GM23338 (cell line): ENCODE data around the gene CIAO3. TPM values are rescaled to one million over a fixed set of nuclear protein-coding genes. Genes with fewer than 3 reads are reported as not detected.

Experiments
- ATAC-seq: fragments of 200-7000 bp; cut with Tn5 transposase; 3 replicates; pipeline ENCODE4 v1.9.1; 2020
- DNase-seq: peaks from one replicate; pipeline ENCODE4 v3.0.0-alpha.2; 2015; ENCODE audit warnings: low spot score
- H2AFZ ChIP-seq: fragments of 200-600 bp; sonication (generic); 2 replicates; pipeline ENCODE4 v1.8.0; 2016; ENCODE audit warnings: antibody characterized with exemption, mild to moderate bottlenecking, moderate library complexity
- H3F3A ChIP-seq: fragments of 200-600 bp; sonication (generic); replicated peaks from 2 replicates; pipeline ENCODE4 v1.8.0; 2017; ENCODE audit warnings: antibody characterized with exemption, mixed run types, low read depth
- H3K27ac ChIP-seq: fragments of 200-600 bp; sonication (generic); 2 replicates; pipeline ENCODE4 v1.6.1; 2016; ENCODE audit warnings: low read depth
- H3K27me3 ChIP-seq: fragments of 200-600 bp; sonication (generic); 2 replicates; pipeline ENCODE4 v1.8.0; 2016; ENCODE audit warnings: mild to moderate bottlenecking, mixed run types, moderate library complexity; ENCODE audit not compliant: insufficient read depth
- H3K36me3 ChIP-seq: fragments of 200-600 bp; sonication (generic); 2 replicates; pipeline ENCODE4 v1.8.0; 2016; ENCODE audit warnings: mild to moderate bottlenecking; ENCODE audit not compliant: insufficient read depth
- H3K4me1 ChIP-seq: fragments of 200-600 bp; sonication (generic); 2 replicates; pipeline ENCODE4 v1.8.0; 2016; ENCODE audit warnings: mild to moderate bottlenecking, moderate library complexity; ENCODE audit not compliant: insufficient read depth
- H3K4me2 ChIP-seq: fragments of 200-600 bp; sonication (generic); 2 replicates; pipeline ENCODE4 v1.7.1; 2017; ENCODE audit warnings: mixed run types
- H3K4me3 ChIP-seq: fragments of 200-600 bp; sonication (generic); 2 replicates; pipeline ENCODE4 v1.6.1; 2016; ENCODE audit warnings: mixed run types
- H3K79me2 ChIP-seq: fragments of 200-600 bp; sonication (generic); replicated peaks from 2 replicates; pipeline ENCODE4 v1.8.0; 2017; ENCODE audit warnings: mild to moderate bottlenecking; ENCODE audit not compliant: insufficient read depth
- H3K9me2 ChIP-seq: fragments of 200-600 bp; sonication (generic); 2 replicates; pipeline ENCODE4 v1.8.0; 2017; ENCODE audit not compliant: insufficient read depth
- H4K20me1 ChIP-seq: fragments of 200-600 bp; sonication (generic); replicated peaks from 2 replicates; pipeline ENCODE4 v1.8.0; 2017; ENCODE audit warnings: mild to moderate bottlenecking; ENCODE audit not compliant: insufficient read depth
- H3K27ac Mint-ChIP-seq: 2 replicates; pipeline ENCODE4 v1.8.0; 2020; ENCODE audit warnings: inconsistent platforms, mild to moderate bottlenecking, moderate library complexity, mixed read lengths
- H3K27me3 Mint-ChIP-seq: 3 replicates; pipeline ENCODE4 v1.8.0; 2022; ENCODE audit warnings: low read depth, mild to moderate bottlenecking, moderate library complexity, mixed read lengths, inconsistent platforms; ENCODE audit not compliant: insufficient read depth, poor library complexity
- H3K36me3 Mint-ChIP-seq: 3 replicates; pipeline ENCODE4 v1.8.0; 2021; ENCODE audit warnings: low read depth, mild to moderate bottlenecking, inconsistent platforms, moderate library complexity, mixed read lengths
- H3K4me1 Mint-ChIP-seq: 3 replicates; pipeline ENCODE4 v1.8.0; 2020; ENCODE audit warnings: mild to moderate bottlenecking, inconsistent platforms, mixed read lengths
- H3K4me3 Mint-ChIP-seq: 3 replicates; pipeline ENCODE4 v1.8.0; 2021; ENCODE audit warnings: moderate library complexity, mild to moderate bottlenecking, inconsistent platforms, mixed read lengths
- H3K9me3 Mint-ChIP-seq: 3 replicates; pipeline ENCODE4 v1.8.0; 2020; ENCODE audit warnings: moderate library complexity, mild to moderate bottlenecking, inconsistent platforms, mixed read lengths
- CREB1 ChIP-seq: fragments of 250-450 bp; sonication (Bioruptor Pico); IDR thresholded peaks from 2 replicates; pipeline ENCODE4 v1.5.0; 2020; ENCODE audit warnings: low read depth, mild to moderate bottlenecking, moderate library complexity
- CTCF ChIP-seq, 2 experiments: fragments of 200-600 bp in 1 of 2; sonication (generic) in 1 of 2; conservative IDR thresholded peaks; 2 replicates each; pipeline versions ENCODE4 v1.5.1 to v1.6.1; 2016 to 2017; ENCODE audit warnings: antibody characterized with exemption in 2 of 2, low read depth in 2 of 2, mild to moderate bottlenecking in 2 of 2, moderate library complexity in 1 of 2
- ETS1 ChIP-seq: IDR thresholded peaks from 2 replicates; pipeline ENCODE4 v1.6.1; 2016; ENCODE audit warnings: antibody characterized with exemption
- EZH2phosphoT487 ChIP-seq: fragments of 200-600 bp; sonication (generic); IDR thresholded peaks from one replicate; pipeline ENCODE4 v1.8.1; 2018; ENCODE audit warnings: antibody characterized with exemption; ENCODE audit not compliant: unreplicated experiment
- POLR2AphosphoS5 ChIP-seq: IDR thresholded peaks from 2 replicates; pipeline ENCODE4 v1.6.1; 2016; ENCODE audit warnings: antibody characterized with exemption, low read depth
- REST ChIP-seq: IDR thresholded peaks from one replicate; pipeline ENCODE4 v1.6.1; 2018; ENCODE audit warnings: antibody characterized with exemption; ENCODE audit not compliant: unreplicated experiment
- STAT1 ChIP-seq: IDR thresholded peaks from one replicate; pipeline ENCODE4 v1.6.1; 2016; ENCODE audit warnings: antibody characterized with exemption; ENCODE audit not compliant: unreplicated experiment
- ZNF331 ChIP-seq: fragments of 250-450 bp; sonication (Bioruptor Pico); IDR thresholded peaks from 2 replicates; pipeline ENCODE4 v1.5.0; 2020; ENCODE audit warnings: low read depth, mild to moderate bottlenecking, moderate library complexity
- polyA plus RNA-seq: library from polyadenylated mRNA; unstranded; fragments of >200 nt; fragmentation: Nextera tagmentation; extraction: Ambion mirVana; gene quantifications from 2 replicates; pipeline ENCODE4 v1.2.1, GENCODE V29; 2016
- total RNA-seq: library from RNA; depleted of rRNA; stranded (reverse); fragments of >200 nt; shearing (Covaris generic); gene quantifications from 2 replicates; pipeline ENCODE4 v1.2.3, GENCODE V29; 2014

Gene CIAO3
- total and polyA plus RNA-seq, 2 experiments from 2014 or later, result 13.0 to 42.3 TPM

GRCh38 chr16:718389-718788 is 22.4 kb downstream of the CIAO3 start:
- Histone ChIP-seq H3F3A (no peaks in the 10 kb centered on the region), H4K20me1 (no peaks in the 10 kb centered on the region), H2AFZ (no peak overlapping the region), H3K4me1 (peaks cover 12% of the 10 kb centered on the region; the same call in 1 of the 2 replicates), H3K9me2 (no peaks in the 10 kb centered on the region), H3K27ac (no peak overlapping the region), H3K79me2 (no peaks in the 10 kb centered on the region), H3K36me3 (no peaks in the 10 kb centered on the region), H3K27me3 (peaks cover 39% of the 10 kb centered on the region), H3K4me3 (no peak overlapping the region), H3K4me2 (no peak overlapping the region)
- no peaks in the 10 kb centered on the region for H3K36me3 Mint-ChIP-seq
- ATAC-seq (no peak), DNase-seq (no peak)
- no peak overlapping the region for H3K4me3 Mint-ChIP-seq
- no peak overlapping the region for H3K27ac Mint-ChIP-seq
- H3K4me1 Mint-ChIP-seq, result peaks cover 13% of the 10 kb centered on the region; the same call in 2 of the 3 replicates
- TF ChIP-seq POLR2AphosphoS5 (no peak), CTCF (conservative IDR thresholded peaks at IDR 0.05; ENCODE audit: low read depth in 2 of 2) (no peak), ETS1 (no peak), EZH2phosphoT487 (no peak), REST (no peak), ZNF331 (CRISPR knock-in tag) (no peak)
- H3K27me3 Mint-ChIP-seq, result peaks cover 33% of the 10 kb centered on the region
- H3K9me3 Mint-ChIP-seq, result no peaks in the 10 kb centered on the region

- DNase-seq (no peak), ATAC-seq (no peak)
- Histone ChIP-seq H4K20me1 (no peaks in the 10 kb centered on the region), H3K4me3 (no peak overlapping the region), H3K79me2 (no peaks in the 10 kb centered on the region), H2AFZ (no peak overlapping the region), H3K27ac (no peak overlapping the region), H3K9me2 (no peaks in the 10 kb centered on the region), H3K27me3 (peaks cover 46% of the 10 kb centered on the region), H3K4me2 (no peak overlapping the region), H3F3A (no peaks in the 10 kb centered on the region), H3K36me3 (no peaks in the 10 kb centered on the region), H3K4me1 (peaks cover 12% of the 10 kb centered on the region; the same call in 1 of the 2 replicates)
- no peak for TF ChIP-seq CREB1
- no peak for TF ChIP-seq STAT1
- TF ChIP-seq ETS1, result no peak
- TF ChIP-seq ZNF331 (CRISPR knock-in tag), result no peak
- Mint-ChIP-seq H3K9me3 (peaks cover 4% of the 10 kb centered on the region; the same call in 1 of the 3 replicates), H3K4me1 (peaks cover 13% of the 10 kb centered on the region; the same call in 2 of the 3 replicates), H3K27me3 (peaks cover 40% of the 10 kb centered on the region), H3K27ac (no peak overlapping the region), H3K4me3 (no peak overlapping the region), H3K36me3 (no peaks in the 10 kb centered on the region)
These were observed 23.1 kb downstream of the CIAO3 start for GRCh38 chr16:717450-718245.
